HG02759 (cell line): ENCODE data around the gene CCHCR1.

Experiments
- ATAC-seq: cut with Tn5 transposase; IDR thresholded peaks from one replicate; pipeline ENCODE4 v1.9.1; 2021; ENCODE audit warnings: mild to moderate bottlenecking, moderate library complexity; ENCODE audit not compliant: unreplicated experiment

The CCHCR1 gene

GRCh38 chr6:31130751-31131150 is 26.9 kb downstream of the CCHCR1 start:
- no peak for ATAC-seq

GRCh38 chr6:31129130-31129529 is 28.5 kb downstream of the CCHCR1 start:
- ATAC-seq: no peak

GRCh38 chr6:31128093-31128676 is 29.4 kb downstream of the CCHCR1 start:
- ATAC-seq: no peak

- ATAC-seq: no peak
Measured at GRCh38 chr6:31126396-31127175, 31.0 kb downstream of the CCHCR1 start.

- ATAC-seq: no peak
Measured at GRCh38 chr6:31125586-31126363, 31.8 kb downstream of the CCHCR1 start.

- ATAC-seq: no peak
Measured at GRCh38 chr6:31125162-31125561, 32.4 kb downstream of the CCHCR1 start.

- no peak for ATAC-seq
Measured at GRCh38 chr6:31122791-31123706, 34.6 kb downstream of the CCHCR1 start.

GRCh38 chr6:31121131-31121790 is 36.3 kb downstream of the CCHCR1 start:
- ATAC-seq: no peak

GRCh38 chr6:31120151-31120915 is 37.3 kb downstream of the CCHCR1 start, which contains the start of gene CDSN:
TSS of gene CDSN (minus strand) at chr6:31120446. CDS start at chr6:31120419, 27 bp downstream.
- ATAC-seq: no peak

GRCh38 chr6:31118178-31118577 is 39.4 kb downstream of the CCHCR1 start:
- ATAC-seq: no peak

GRCh38 chr6:31116661-31117385 is 40.8 kb downstream of the CCHCR1 start:
- no peak for ATAC-seq

GRCh38 chr6:31115941-31116560 is 41.6 kb downstream of the CCHCR1 start:
- ATAC-seq: no peak

- no peak for ATAC-seq
Measured at GRCh38 chr6:31114970-31115849, 42.4 kb downstream of the CCHCR1 start.

GRCh38 chr6:31114541-31114878 is 43.1 kb downstream of the CCHCR1 start, which contains the start of gene PSORS1C1:
TSS of gene PSORS1C1 (plus strand) at chr6:31114800. CDS start at chr6:31129633, 14,833 bp downstream.
- no peak for ATAC-seq

- no peak for ATAC-seq
Measured at GRCh38 chr6:31113861-31114540, 43.6 kb downstream of the CCHCR1 start.

GRCh38 chr6:31112478-31112877 is 45.1 kb downstream of the CCHCR1 start, which contains the start of gene C6orf15:
TSS of gene C6orf15 (minus strand) at chr6:31112575. CDS start at chr6:31112555, 20 bp downstream.
- ATAC-seq: no peak

GRCh38 chr6:31111712-31112111 is 45.9 kb downstream of the CCHCR1 start:
- no peak for ATAC-seq
